ENCODE measurements around the gene MTFR1L. TPM values are rescaled to one million over a fixed set of nuclear protein-coding genes. Genes with fewer than 3 reads are reported as not detected.

The MTFR1L gene
- polyA plus RNA-seq, 1 donor (not counting 4 experiments of a cell fraction or from before 2014, with no cell fraction given) = 31.6 TPM

DNA sequence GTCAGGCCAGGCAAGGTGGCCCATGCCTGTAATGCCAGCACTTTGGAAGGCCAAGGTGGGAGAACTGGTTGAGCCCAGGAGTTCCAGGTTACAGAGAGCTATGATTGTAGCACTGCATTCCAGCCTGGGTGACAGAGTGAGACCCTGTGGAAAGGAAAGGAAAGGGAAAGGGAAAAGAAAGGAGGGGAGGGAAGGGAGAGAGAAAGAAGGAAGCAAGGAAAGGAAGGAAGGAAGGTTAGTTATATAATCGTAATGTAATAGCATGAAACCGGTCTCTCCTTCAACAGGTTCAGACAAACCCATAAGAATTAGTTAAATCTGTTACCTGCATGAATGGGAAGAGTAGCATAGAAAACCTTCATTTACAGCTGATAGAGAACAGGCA is 56.9 kb downstream of the MTFR1L start:
- no peak overlapping the region for H3K27ac ChIP-seq (ENCODE audit: control insufficient read depth, insufficient read depth, low read length)
- H3K4me3 ChIP-seq (ENCODE audit: control insufficient read depth in 2 of 3, extremely low read depth in 1 of 3, insufficient read depth in 2 of 3, low read depth in 1 of 3, low read length in 3 of 3) = no peak overlapping the region
- H3K79me2 ChIP-seq (ENCODE audit: control insufficient read depth, insufficient read depth, low read length) = peaks cover 10% of the 10 kb centered on the region
- H4K20me1 ChIP-seq (ENCODE audit: control insufficient read depth, extremely low read depth, insufficient read depth, low read length) = no peaks in the 10 kb centered on the region
- peaks cover 37% of the 10 kb centered on the region for H3K4me1 ChIP-seq (ENCODE audit: control insufficient read depth, extremely low read depth, insufficient read depth, low read length)
- no peaks in the 10 kb centered on the region for H3K27me3 ChIP-seq (ENCODE audit: control insufficient read depth, extremely low read depth, insufficient read depth, low read length)
- H3K9ac ChIP-seq (ENCODE audit: control insufficient read depth, extremely low read depth, insufficient read depth, low read length) = no peak overlapping the region
- no peak overlapping the region for H2AFZ ChIP-seq (ENCODE audit: control insufficient read depth, low read length)
- H3K9me3 ChIP-seq (ENCODE audit: control insufficient read depth, low read depth, low read length) = no peaks in the 10 kb centered on the region
- DNase-seq (ENCODE audit: low read depth, low spot score) = no peak
- no peak for TF ChIP-seq CTCF (optimal IDR thresholded peaks at IDR 0.05 in 1 of 3, IDR thresholded peaks at IDR 0.05 in 1 of 3, conservative IDR thresholded peaks at IDR 0.05 in 1 of 3; ENCODE audit: extremely low read depth in 1 of 3, insufficient read depth in 2 of 3, low read length in 3 of 3)
- TF ChIP-seq EZH2 (IDR thresholded peaks at IDR 0.05; ENCODE audit: low read length) = no peak
- FAIRE-seq = peak; percentile 32
- dilution Hi-C loops (cut with MboI; ENCODE audit: extremely low pct_ligation_motif_present, low sequenced_read_pairs) = loop anchor here (25.0 kb wide), 1 partner anchor 111 kb away; the partner anchor contains the start of gene PAFAH2
- no peaks in the 10 kb centered on the region for H3K9me1 ChIP-seq (ENCODE audit: control insufficient read depth, extremely low read depth, insufficient read depth, low read length)
- H3K36me3 ChIP-seq (ENCODE audit: control insufficient read depth in 2 of 2, extremely low read depth in 1 of 2, insufficient read depth in 2 of 2, low read length in 2 of 2) = no peaks in the 10 kb centered on the region
- H3K4me2 ChIP-seq (ENCODE audit: control insufficient read depth, extremely low read depth, insufficient read depth, low read depth, low read length) = no peak overlapping the region

DNA sequence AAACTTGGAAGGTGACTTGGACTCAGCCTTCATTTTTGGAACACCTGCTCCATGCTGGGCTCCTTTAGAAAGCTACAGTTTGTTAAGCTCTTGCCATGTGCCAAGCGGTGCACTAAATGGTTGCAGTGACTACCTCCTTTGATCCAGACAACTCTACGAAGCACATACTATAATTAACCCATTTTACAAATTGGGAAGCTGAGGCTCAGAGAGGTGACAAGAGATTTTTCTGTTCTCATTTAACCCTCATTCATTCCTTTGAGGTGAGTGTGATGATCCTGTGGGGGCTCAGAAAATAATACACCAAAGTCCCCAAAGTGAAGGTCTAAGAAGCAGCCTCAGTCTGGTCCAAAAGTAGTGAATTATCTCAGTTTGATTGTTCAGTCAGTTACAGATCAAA is 57.4 kb downstream of the MTFR1L start:
- DNase-seq (ENCODE audit: low read depth, low spot score) = no peak
- Histone ChIP-seq H3K36me3 (ENCODE audit: control insufficient read depth in 2 of 2, extremely low read depth in 1 of 2, insufficient read depth in 2 of 2, low read length in 2 of 2) (no peaks in the 10 kb centered on the region), H3K27me3 (ENCODE audit: control insufficient read depth, extremely low read depth, insufficient read depth, low read length) (no peaks in the 10 kb centered on the region), H3K4me2 (ENCODE audit: control insufficient read depth, extremely low read depth, insufficient read depth, low read depth, low read length) (no peak overlapping the region), H3K9ac (ENCODE audit: control insufficient read depth, extremely low read depth, insufficient read depth, low read length) (no peak overlapping the region), H3K9me3 (ENCODE audit: control insufficient read depth, low read depth, low read length) (no peaks in the 10 kb centered on the region), H3K9me1 (ENCODE audit: control insufficient read depth, extremely low read depth, insufficient read depth, low read length) (no peaks in the 10 kb centered on the region), H3K27ac (ENCODE audit: control insufficient read depth, insufficient read depth, low read length) (no peak overlapping the region), H3K79me2 (ENCODE audit: control insufficient read depth, insufficient read depth, low read length) (peaks cover 10% of the 10 kb centered on the region), H2AFZ (ENCODE audit: control insufficient read depth, low read length) (no peak overlapping the region), H3K4me3 (ENCODE audit: control insufficient read depth in 2 of 3, extremely low read depth in 1 of 3, insufficient read depth in 2 of 3, low read depth in 1 of 3, low read length in 3 of 3) (no peak overlapping the region), H3K4me1 (ENCODE audit: control insufficient read depth, extremely low read depth, insufficient read depth, low read length) (peaks cover 32% of the 10 kb centered on the region), H4K20me1 (ENCODE audit: control insufficient read depth, extremely low read depth, insufficient read depth, low read length) (no peaks in the 10 kb centered on the region)
- FAIRE-seq = no peak
- TF ChIP-seq EZH2 (IDR thresholded peaks at IDR 0.05; ENCODE audit: low read length) (no peak), CTCF (optimal IDR thresholded peaks at IDR 0.05 in 1 of 3, IDR thresholded peaks at IDR 0.05 in 1 of 3, conservative IDR thresholded peaks at IDR 0.05 in 1 of 3; ENCODE audit: extremely low read depth in 1 of 3, insufficient read depth in 2 of 3, low read length in 3 of 3) (no peak)
- dilution Hi-C loops (cut with MboI; ENCODE audit: extremely low pct_ligation_motif_present, low sequenced_read_pairs) = loop anchor here (25.0 kb wide), 1 partner anchor 110 kb away; the partner anchor contains the start of gene PAFAH2
